ENCODE results near the gene CASP6.
"Not testable (repeated sequence)": the region's sequence is repeated elsewhere in the genome, so short reads cannot be mapped to it uniquely, and the experiment has no call there.

CASP6 gene

GRCh38 chr4:109683621-109684253 is 19.5 kb downstream of the CASP6 start:
- TF ChIP-seq EZH2phosphoT487 (conservative IDR thresholded peaks at IDR 0.05; ENCODE audit: low read length): no peak
- TF ChIP-seq CTCF (IDR thresholded peaks at IDR 0.05; ENCODE audit: insufficient read depth, low read length, poor library complexity, severe bottlenecking): no peak

DNA sequence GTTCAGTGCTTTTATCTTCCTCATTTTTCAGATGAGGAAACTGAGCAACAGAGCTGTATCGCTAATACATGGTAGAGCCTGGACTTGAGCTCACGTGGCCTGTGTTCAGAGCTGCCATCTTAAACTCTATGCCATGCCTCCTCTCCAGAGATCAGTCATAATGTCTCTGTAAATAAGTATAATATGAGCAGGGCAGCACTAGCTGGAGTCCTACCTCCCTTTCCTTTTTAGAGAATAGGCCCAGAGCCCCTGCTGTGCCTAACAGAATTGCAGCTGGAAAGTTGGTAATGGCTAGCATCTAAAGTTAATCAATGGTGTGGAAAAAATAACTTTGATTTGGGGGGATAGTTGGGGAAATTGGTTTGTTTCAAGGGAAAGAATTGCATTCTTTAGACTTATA is 20.4 kb downstream of the CASP6 start:
- Histone ChIP-seq H3K4me3 (ENCODE audit: insufficient read depth, low read length, poor library complexity, severe bottlenecking) (no peak overlapping the region), H3K4me2 (ENCODE audit: low read depth, low read length, poor library complexity, severe bottlenecking) (no peak overlapping the region), H3K79me2 (ENCODE audit: insufficient read depth, low read length) (no peaks in the 10 kb centered on the region), H3K36me3 (ENCODE audit: low read length) (no peaks in the 10 kb centered on the region; the same call in 1 of the 2 replicates), H3K27ac (ENCODE audit: low read depth, low read length) (no peak overlapping the region), H2AFZ (ENCODE audit: low read depth, low read length, severe bottlenecking) (no peak overlapping the region), H4K20me1 (ENCODE audit: low read depth, low read length) (no peaks in the 10 kb centered on the region), H3K9ac (ENCODE audit: low read length) (no peak overlapping the region), H3K27me3 (ENCODE audit: low read length) (no peaks in the 10 kb centered on the region), H3K9me2 (replicated peaks; ENCODE audit: insufficient read depth, low read length) (no peaks in the 10 kb centered on the region), H3K9me3 (ENCODE audit: insufficient read depth, low read length) (no peaks in the 10 kb centered on the region), H3F3A (ENCODE audit: insufficient read depth) (no peaks in the 10 kb centered on the region)
- TF ChIP-seq EZH2phosphoT487 (conservative IDR thresholded peaks at IDR 0.05; ENCODE audit: low read length) (no peak), CTCF (IDR thresholded peaks at IDR 0.05; ENCODE audit: insufficient read depth, low read length, poor library complexity, severe bottlenecking) (no peak)

More at GRCh38 chr4:109683621-109684253, 19.5 kb downstream of the CASP6 start:
- H3K79me2 ChIP-seq (ENCODE audit: insufficient read depth, low read length): no peaks in the 10 kb centered on the region
- H3F3A ChIP-seq (ENCODE audit: insufficient read depth): no peaks in the 10 kb centered on the region
- no peaks in the 10 kb centered on the region; the same call in 1 of the 2 replicates for H3K36me3 ChIP-seq (ENCODE audit: low read length)
- no peak overlapping the region for H2AFZ ChIP-seq (ENCODE audit: low read depth, low read length, severe bottlenecking)
- H3K27ac ChIP-seq (ENCODE audit: low read depth, low read length): no peak overlapping the region
- no peaks in the 10 kb centered on the region for H3K9me3 ChIP-seq (ENCODE audit: insufficient read depth, low read length)
- H3K4me3 ChIP-seq (ENCODE audit: insufficient read depth, low read length, poor library complexity, severe bottlenecking): no peak overlapping the region
- H4K20me1 ChIP-seq (ENCODE audit: low read depth, low read length): no peaks in the 10 kb centered on the region
- H3K9ac ChIP-seq (ENCODE audit: low read length): no peak overlapping the region
- H3K27me3 ChIP-seq (ENCODE audit: low read length): no peaks in the 10 kb centered on the region
- H3K9me2 ChIP-seq (replicated peaks; ENCODE audit: insufficient read depth, low read length): no peaks in the 10 kb centered on the region
- no peak overlapping the region for H3K4me2 ChIP-seq (ENCODE audit: low read depth, low read length, poor library complexity, severe bottlenecking)

DNA sequence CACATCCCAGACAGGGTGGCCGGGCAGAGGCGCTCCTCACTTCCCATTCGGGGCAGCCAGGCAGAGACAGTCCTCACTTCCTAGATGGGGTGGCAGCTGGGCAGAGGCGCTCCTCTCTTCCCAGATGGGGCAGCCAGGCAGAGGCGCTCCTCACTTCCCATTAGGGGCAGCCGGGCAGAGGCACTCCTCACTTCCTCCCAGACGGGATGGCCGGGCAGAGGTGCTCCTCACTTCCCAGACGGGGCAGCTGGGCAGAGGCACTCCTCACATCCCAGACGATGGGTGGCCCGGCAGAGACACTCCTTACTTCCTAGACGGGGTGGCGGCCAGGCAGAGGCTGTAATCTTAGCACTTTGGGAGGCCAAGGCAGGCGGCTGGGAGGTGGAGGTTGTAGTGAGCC is 24.3 kb downstream of the CASP6 start:
- H3K9me2 ChIP-seq (replicated peaks; ENCODE audit: insufficient read depth, low read length); H3K4me2 ChIP-seq (ENCODE audit: low read depth, low read length, poor library complexity, severe bottlenecking); H2AFZ ChIP-seq (ENCODE audit: low read depth, low read length, severe bottlenecking); H3F3A ChIP-seq (ENCODE audit: insufficient read depth); H3K9me3 ChIP-seq (ENCODE audit: insufficient read depth, low read length); H3K9ac ChIP-seq (ENCODE audit: low read length); H3K36me3 ChIP-seq (ENCODE audit: low read length); H3K79me2 ChIP-seq (ENCODE audit: insufficient read depth, low read length); H3K4me3 ChIP-seq (ENCODE audit: insufficient read depth, low read length, poor library complexity, severe bottlenecking); H3K27me3 ChIP-seq (ENCODE audit: low read length); H4K20me1 ChIP-seq (ENCODE audit: low read depth, low read length); H3K27ac ChIP-seq (ENCODE audit: low read depth, low read length): not testable (repeated sequence)

DNA sequence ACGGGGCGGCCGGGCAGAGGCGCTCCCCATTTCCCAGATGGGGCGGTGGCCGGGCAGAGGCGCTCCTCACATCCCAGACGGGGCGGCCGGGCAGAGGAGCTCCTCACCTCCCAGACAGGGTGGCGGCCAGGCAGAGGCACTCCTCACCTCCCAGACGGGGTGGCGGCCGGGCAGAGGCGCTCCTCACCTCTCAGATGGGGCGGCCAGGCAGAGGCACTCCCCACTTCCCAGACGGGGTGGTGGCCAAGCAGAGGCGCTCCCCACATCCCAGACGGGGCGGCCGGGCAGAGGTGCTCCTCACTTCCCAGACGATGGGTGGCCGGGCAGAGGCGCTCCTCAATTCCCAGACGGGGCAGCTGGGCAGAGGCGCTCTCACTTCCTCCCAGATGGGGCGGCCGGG is 24.8 kb downstream of the CASP6 start:
- not testable (repeated sequence) for H4K20me1 ChIP-seq (ENCODE audit: low read depth, low read length); H3K36me3 ChIP-seq (ENCODE audit: low read length); H3K27ac ChIP-seq (ENCODE audit: low read depth, low read length); H2AFZ ChIP-seq (ENCODE audit: low read depth, low read length, severe bottlenecking); H3K9me2 ChIP-seq (replicated peaks; ENCODE audit: insufficient read depth, low read length); H3K27me3 ChIP-seq (ENCODE audit: low read length); H3K79me2 ChIP-seq (ENCODE audit: insufficient read depth, low read length); H3K9me3 ChIP-seq (ENCODE audit: insufficient read depth, low read length); H3K4me2 ChIP-seq (ENCODE audit: low read depth, low read length, poor library complexity, severe bottlenecking); H3K9ac ChIP-seq (ENCODE audit: low read length); H3K4me3 ChIP-seq (ENCODE audit: insufficient read depth, low read length, poor library complexity, severe bottlenecking); H3F3A ChIP-seq (ENCODE audit: insufficient read depth)
